GM06990 (cell line): Measurements from ENCODE around the gene PDE5A.

ENCODE experiments used
- DNase-seq: peaks from one replicate; pipeline ENCODE4 v3.0.0-alpha.2; 2011; ENCODE audit not compliant: insufficient read length; ENCODE audit errors: extremely low read depth
- H3K27me3 ChIP-seq: replicated peaks from 2 replicates; pipeline ENCODE4 v1.6.0; 2011; ENCODE audit warnings: low read length; ENCODE audit not compliant: control insufficient read depth, insufficient read depth
- H3K36me3 ChIP-seq: 2 replicates; pipeline ENCODE4 v1.5.1; 2011; ENCODE audit warnings: low read length; ENCODE audit not compliant: control insufficient read depth, insufficient read depth
- H3K4me3 ChIP-seq: replicated peaks from 2 replicates; pipeline ENCODE4 v1.5.1; 2011; ENCODE audit warnings: low read depth, mild to moderate bottlenecking, control low read depth, low read length
- TF ChIP-seq, protein P1 (sequence below): IDR thresholded peaks from 2 replicates; pipeline ENCODE4 v1.5.1; 2011; ENCODE audit warnings: low read length, control low read depth, mild to moderate bottlenecking, inconsistent platforms; ENCODE audit not compliant: insufficient read depth, poor library complexity, severe bottlenecking

PDE5A gene

DNA sequence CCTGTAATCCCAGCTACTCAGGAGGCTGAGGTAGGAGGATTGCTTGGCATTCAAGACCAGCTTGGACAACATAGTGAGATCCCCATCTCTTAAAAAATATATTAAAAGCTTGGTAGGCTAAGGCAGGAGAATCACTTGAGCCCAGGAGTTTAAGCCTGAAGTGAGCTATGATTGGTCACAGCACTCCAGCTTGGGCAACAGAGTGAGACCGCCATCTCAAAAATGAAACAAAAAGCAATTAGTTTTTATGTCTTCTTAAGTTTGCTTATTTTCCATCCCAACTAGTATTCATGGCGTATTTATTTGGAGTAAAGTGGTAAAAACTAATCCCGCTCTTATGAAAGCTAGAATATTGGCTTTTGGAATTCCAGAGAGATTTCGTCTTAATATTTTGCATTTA, 25.4 kb upstream of the PDE5A start:
- TF ChIP-seq, protein P1, sequence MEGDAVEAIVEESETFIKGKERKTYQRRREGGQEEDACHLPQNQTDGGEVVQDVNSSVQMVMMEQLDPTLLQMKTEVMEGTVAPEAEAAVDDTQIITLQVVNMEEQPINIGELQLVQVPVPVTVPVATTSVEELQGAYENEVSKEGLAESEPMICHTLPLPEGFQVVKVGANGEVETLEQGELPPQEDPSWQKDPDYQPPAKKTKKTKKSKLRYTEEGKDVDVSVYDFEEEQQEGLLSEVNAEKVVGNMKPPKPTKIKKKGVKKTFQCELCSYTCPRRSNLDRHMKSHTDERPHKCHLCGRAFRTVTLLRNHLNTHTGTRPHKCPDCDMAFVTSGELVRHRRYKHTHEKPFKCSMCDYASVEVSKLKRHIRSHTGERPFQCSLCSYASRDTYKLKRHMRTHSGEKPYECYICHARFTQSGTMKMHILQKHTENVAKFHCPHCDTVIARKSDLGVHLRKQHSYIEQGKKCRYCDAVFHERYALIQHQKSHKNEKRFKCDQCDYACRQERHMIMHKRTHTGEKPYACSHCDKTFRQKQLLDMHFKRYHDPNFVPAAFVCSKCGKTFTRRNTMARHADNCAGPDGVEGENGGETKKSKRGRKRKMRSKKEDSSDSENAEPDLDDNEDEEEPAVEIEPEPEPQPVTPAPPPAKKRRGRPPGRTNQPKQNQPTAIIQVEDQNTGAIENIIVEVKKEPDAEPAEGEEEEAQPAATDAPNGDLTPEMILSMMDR: no peak
- DNase-seq: no peak
- no peak overlapping the region for H3K4me3 ChIP-seq
- no peaks in the 10 kb centered on the region for H3K36me3 ChIP-seq
- no peaks in the 10 kb centered on the region for H3K27me3 ChIP-seq

DNA sequence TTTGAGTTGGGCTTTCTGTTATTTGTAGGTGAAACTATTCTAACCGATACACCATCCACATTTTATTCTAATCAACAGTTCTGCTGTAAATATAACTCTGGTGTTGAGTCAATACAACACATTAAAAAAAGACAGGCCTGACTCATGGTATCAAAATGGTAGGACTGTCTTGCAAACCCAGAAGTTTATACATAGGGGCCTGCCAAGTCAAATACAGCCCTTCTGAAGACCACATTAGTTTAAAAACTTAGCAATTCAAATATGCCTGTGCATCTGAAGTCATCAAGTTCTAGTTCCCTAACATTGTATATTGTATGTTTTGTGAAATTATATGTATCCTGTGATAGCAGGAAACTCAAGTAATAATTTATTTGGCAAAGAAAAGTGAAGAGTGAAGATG, 24.4 kb upstream of the PDE5A start:
- Histone ChIP-seq H3K36me3 (no peaks in the 10 kb centered on the region), H3K27me3 (no peaks in the 10 kb centered on the region), H3K4me3 (no peak overlapping the region)
- TF ChIP-seq, protein P1: no peak
- DNase-seq: no peak

DNA sequence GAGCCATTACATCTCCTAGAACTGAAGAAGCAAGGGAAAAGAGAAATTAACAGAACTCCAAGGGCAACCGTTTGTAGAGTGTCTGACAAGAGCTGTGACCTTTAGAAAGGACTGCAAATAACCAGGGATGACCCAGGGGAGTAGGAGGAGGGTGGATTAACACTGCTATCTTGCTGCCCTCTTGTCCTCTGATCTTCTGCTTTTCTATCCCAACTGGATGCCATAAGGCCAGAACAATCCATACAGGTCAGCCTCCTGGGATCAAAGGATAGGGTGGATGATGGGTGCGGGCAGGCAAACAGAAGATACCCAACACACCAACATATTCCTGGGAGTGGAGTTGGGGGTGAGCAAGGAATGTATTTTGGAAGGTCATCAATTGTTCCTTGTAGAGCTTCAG, 19.8 kb upstream of the PDE5A start:
- no peaks in the 10 kb centered on the region for H3K36me3 ChIP-seq
- no peak for DNase-seq
- H3K4me3 ChIP-seq: no peak overlapping the region
- TF ChIP-seq, protein P1: no peak
- no peaks in the 10 kb centered on the region for H3K27me3 ChIP-seq

DNA sequence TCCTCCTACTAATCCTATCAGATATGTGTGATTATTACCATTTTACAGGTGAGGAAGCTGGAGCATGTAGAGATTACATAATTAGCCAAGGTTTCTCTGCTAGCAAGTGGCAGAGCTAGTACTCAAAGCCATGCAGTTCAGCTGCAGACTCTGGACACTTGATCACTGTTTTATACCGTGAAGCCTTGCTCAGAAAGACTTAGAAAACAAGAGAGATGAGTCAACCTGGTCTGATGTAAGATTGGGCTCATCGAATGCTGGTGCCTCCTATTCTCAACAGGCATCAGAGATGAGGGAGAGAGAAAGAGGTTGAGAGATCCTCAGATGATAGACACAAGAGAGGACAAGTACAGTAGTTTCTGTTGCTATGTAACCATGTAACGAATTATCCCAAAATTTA, 19.0 kb upstream of the PDE5A start:
- DNase-seq: no peak
- Histone ChIP-seq H3K27me3 (no peaks in the 10 kb centered on the region), H3K36me3 (no peaks in the 10 kb centered on the region), H3K4me3 (no peak overlapping the region)
- TF ChIP-seq, protein P1: no peak

DNA sequence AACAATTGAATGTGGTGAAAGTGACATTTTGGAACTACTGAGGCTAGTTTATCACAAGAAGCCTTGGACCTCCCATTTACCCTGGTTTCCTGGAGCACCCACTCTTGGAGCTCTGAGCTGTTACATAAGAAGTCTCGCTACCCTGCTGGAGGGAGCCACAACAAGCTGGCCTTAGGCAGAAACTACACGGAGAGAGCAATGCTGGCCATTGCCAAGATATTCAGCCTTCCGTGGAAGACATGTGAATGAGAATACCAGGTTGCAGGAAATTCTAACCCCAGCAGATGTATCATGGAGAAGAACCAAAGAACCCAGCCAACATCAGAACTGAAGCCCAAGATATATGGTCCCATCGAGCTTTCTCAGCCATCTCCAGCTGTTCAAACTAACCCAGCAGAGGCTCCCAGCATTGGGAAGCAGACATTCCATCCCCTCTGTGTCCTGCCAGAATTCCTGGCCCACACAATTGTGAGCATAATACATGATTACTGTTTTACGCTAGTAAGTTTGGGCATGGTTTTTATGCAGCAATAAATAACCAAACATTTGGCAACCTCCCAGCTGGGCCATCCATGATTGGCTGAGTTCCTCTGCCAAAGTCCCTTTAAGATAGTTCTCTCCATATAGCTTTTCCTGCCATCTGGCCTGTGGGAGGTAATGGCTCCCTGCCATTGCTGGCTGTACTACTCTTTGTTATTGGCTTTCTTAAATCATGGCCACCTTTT, 17.9 kb upstream of the PDE5A start:
- Histone ChIP-seq H3K36me3 (no peaks in the 10 kb centered on the region), H3K4me3 (no peak overlapping the region), H3K27me3 (no peaks in the 10 kb centered on the region)
- TF ChIP-seq, protein P1: no peak
- no peak for DNase-seq
